ENCODE data around the gene GALNTL6. TPM values are rescaled to one million over a fixed set of nuclear protein-coding genes. Genes with fewer than 3 reads are reported as not detected.

The GALNTL6 gene
- total and polyA plus RNA-seq, 4 donors, result 0.08 to 0.09 (median 0.09) TPM; not detected in 1

DNA sequence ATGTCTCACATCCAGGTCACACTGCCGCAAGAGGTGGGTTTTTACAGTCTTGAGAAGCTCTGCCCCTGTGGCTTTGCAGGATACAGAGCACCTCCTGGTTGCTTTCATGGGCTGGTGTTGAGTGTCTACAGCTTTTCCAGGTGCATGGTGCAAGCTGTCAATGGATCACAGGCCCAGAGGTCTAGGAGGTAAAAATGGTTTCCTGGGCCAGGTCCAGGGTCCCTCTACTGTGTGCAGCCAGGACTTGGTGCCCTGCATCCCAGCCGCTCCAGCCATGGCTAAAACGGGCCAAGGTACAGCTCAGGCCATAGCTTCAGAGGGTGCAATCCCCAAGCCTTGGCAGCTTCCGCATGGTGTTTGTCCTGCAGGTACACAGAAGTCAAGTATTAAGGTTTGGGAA, 921.4 kb downstream of the GALNTL6 start:
- TF ChIP-seq, protein P1, sequence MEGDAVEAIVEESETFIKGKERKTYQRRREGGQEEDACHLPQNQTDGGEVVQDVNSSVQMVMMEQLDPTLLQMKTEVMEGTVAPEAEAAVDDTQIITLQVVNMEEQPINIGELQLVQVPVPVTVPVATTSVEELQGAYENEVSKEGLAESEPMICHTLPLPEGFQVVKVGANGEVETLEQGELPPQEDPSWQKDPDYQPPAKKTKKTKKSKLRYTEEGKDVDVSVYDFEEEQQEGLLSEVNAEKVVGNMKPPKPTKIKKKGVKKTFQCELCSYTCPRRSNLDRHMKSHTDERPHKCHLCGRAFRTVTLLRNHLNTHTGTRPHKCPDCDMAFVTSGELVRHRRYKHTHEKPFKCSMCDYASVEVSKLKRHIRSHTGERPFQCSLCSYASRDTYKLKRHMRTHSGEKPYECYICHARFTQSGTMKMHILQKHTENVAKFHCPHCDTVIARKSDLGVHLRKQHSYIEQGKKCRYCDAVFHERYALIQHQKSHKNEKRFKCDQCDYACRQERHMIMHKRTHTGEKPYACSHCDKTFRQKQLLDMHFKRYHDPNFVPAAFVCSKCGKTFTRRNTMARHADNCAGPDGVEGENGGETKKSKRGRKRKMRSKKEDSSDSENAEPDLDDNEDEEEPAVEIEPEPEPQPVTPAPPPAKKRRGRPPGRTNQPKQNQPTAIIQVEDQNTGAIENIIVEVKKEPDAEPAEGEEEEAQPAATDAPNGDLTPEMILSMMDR (IDR thresholded peaks at IDR 0.05; ENCODE audit: control extremely low read depth, extremely low read depth), result no peak
- H3K4me1 ChIP-seq (ENCODE audit: control insufficient read depth in 5 of 5, insufficient read depth in 5 of 5, low read length in 5 of 5), result no peaks in the 10 kb centered on the region
- H3K36me3 ChIP-seq (ENCODE audit: control insufficient read depth in 4 of 4, insufficient read depth in 4 of 4, low read length in 4 of 4), result no peaks in the 10 kb centered on the region
- peaks cover 0 to 12% (median 7%) of the 10 kb centered on the region in 4 donors for H3K9me3 ChIP-seq (ENCODE audit: control insufficient read depth in 4 of 4, insufficient read depth in 3 of 4, low read length in 3 of 4)
- H3K27me3 ChIP-seq (ENCODE audit: control insufficient read depth in 3 of 3, insufficient read depth in 3 of 3, low read length in 2 of 3), result no peaks in the 10 kb centered on the region
- H3K9ac ChIP-seq (ENCODE audit: insufficient read depth in 1 of 2, low read length in 2 of 2), result no peak overlapping the region
- ATAC-seq (ENCODE audit: insufficient read depth, low FRiP score), result no peak
- DNase-seq, result no peak
- WGBS, 2 donors, result 82 to 89% methylated on average over 4 of the region's 4 CpGs
- no peak overlapping the region for H3K27ac ChIP-seq (ENCODE audit: low read depth in 1 of 2, low read length in 1 of 2)
- H3K4me3 ChIP-seq, result no peak overlapping the region

DNA sequence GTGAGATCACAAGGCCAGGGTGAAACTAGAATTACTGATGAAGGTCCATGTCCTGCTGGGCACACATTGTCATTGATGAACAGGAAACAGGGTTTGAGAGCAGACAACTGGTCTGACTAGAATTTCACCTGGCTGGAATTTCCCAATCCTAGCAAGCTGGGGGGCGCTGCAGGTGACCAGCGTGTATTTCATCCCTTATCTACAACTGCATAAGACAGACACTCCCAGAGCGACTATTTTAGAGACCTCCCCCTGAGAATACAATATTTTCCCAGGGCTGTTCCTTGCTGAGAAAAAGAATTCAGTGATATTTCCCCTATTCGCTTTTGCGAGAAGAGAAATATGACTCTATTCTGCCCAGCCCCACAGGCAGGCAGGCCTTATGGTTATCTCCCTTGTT, 922.8 kb downstream of the GALNTL6 start:
- TF ChIP-seq, protein P1 (IDR thresholded peaks at IDR 0.05; ENCODE audit: control extremely low read depth, extremely low read depth), result no peak
- 84 to 86% methylated on average over 5 of the region's 5 CpGs for WGBS, 2 donors
- ATAC-seq (ENCODE audit: insufficient read depth, low FRiP score) (no peak), DNase-seq (no peak)
- no peaks in the 10 kb centered on the region for H3K4me1 ChIP-seq (ENCODE audit: control insufficient read depth in 5 of 5, insufficient read depth in 5 of 5, low read length in 5 of 5)
- peaks cover 0 to 12% (median 7%) of the 10 kb centered on the region in 4 donors for H3K9me3 ChIP-seq (ENCODE audit: control insufficient read depth in 4 of 4, insufficient read depth in 3 of 4, low read length in 3 of 4)
- no peak overlapping the region for H3K4me3 ChIP-seq
- H3K36me3 ChIP-seq (ENCODE audit: control insufficient read depth in 4 of 4, insufficient read depth in 4 of 4, low read length in 4 of 4), result no peaks in the 10 kb centered on the region
- no peaks in the 10 kb centered on the region for H3K27me3 ChIP-seq (ENCODE audit: control insufficient read depth in 3 of 3, insufficient read depth in 3 of 3, low read length in 2 of 3)
- H3K27ac ChIP-seq (ENCODE audit: low read depth in 1 of 2, low read length in 1 of 2), result no peak overlapping the region
- H3K9ac ChIP-seq (ENCODE audit: insufficient read depth in 1 of 2, low read length in 2 of 2), result no peak overlapping the region

DNA sequence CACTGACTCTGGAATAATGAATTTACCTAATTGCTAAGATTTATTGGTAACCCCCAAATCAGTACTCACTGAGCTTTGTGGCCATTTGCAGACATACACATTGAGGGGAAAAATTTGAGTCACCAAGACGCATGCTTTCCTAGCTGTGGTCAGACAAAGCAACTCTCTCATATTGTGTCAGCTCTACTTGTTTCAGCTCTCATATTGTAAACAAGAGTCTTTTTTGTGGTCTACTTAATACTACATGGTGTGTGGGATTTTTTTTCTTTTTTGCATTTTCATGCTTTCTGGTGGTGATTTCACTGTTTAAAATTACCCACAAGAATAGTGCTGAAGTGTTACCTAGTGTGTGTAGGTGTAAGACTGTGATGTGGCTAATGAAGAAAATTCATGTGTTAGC, 927.2 kb downstream of the GALNTL6 start:
- Histone ChIP-seq H3K4me1 (ENCODE audit: control insufficient read depth in 5 of 5, insufficient read depth in 5 of 5, low read length in 5 of 5) (no peaks in the 10 kb centered on the region), H3K4me3 (no peak overlapping the region), H3K27me3 (ENCODE audit: control insufficient read depth in 3 of 3, insufficient read depth in 3 of 3, low read length in 2 of 3) (no peaks in the 10 kb centered on the region), H3K36me3 (ENCODE audit: control insufficient read depth in 4 of 4, insufficient read depth in 4 of 4, low read length in 4 of 4) (no peaks in the 10 kb centered on the region), H3K9ac (ENCODE audit: insufficient read depth in 1 of 2, low read length in 2 of 2) (no peak overlapping the region), H3K27ac (ENCODE audit: low read depth in 1 of 2, low read length in 1 of 2) (no peak overlapping the region), H3K9me3 (ENCODE audit: control insufficient read depth in 4 of 4, insufficient read depth in 3 of 4, low read length in 3 of 4) (peaks cover 0 to 8% (median 2%) of the 10 kb centered on the region in 4 donors)
- DNase-seq, result no peak
- TF ChIP-seq, protein P1 (IDR thresholded peaks at IDR 0.05; ENCODE audit: control extremely low read depth, extremely low read depth), result no peak
- WGBS, 2 donors, result 92 to 93% methylated on average over 1 of the region's 1 CpG
- no peak for ATAC-seq (ENCODE audit: insufficient read depth, low FRiP score)

DNA sequence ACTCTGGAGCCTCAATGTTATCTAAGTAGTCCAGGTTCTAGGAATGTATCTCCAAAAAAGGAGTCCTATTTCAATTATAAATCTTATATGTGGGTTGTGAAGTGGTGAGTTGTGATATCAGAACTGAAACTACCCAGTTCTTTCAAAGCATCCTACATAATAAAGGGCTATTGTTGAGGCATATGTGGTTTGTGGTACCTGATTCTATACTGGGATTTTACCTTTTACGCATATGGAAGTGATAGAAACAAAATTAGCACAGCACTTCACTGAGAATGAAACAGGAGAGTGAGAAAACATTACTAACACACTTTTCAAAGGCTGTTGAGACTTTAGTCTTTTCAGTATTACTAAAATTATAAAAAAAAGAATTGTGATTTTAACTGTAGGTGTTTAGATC, 937.7 kb downstream of the GALNTL6 start:
- no peak for DNase-seq

More for the DNA sequence above, 937.7 kb downstream of the GALNTL6 start:
- ATAC-seq (ENCODE audit: insufficient read depth, low FRiP score), result no peak
- H3K27ac ChIP-seq (ENCODE audit: low read depth in 1 of 2, low read length in 1 of 2), result no peak overlapping the region
- no peaks in the 10 kb centered on the region for H3K9me3 ChIP-seq (ENCODE audit: control insufficient read depth in 4 of 4, insufficient read depth in 3 of 4, low read length in 3 of 4)
- no peak overlapping the region for H3K4me3 ChIP-seq
- TF ChIP-seq, protein P1 (IDR thresholded peaks at IDR 0.05; ENCODE audit: control extremely low read depth, extremely low read depth), result no peak
- no peaks in the 10 kb centered on the region for H3K36me3 ChIP-seq (ENCODE audit: control insufficient read depth in 4 of 4, insufficient read depth in 4 of 4, low read length in 4 of 4)
- 81 to 98% methylated on average over 1 of the region's 1 CpG for WGBS, 2 donors
- no peak overlapping the region for H3K9ac ChIP-seq (ENCODE audit: insufficient read depth in 1 of 2, low read length in 2 of 2)
- H3K4me1 ChIP-seq (ENCODE audit: control insufficient read depth in 5 of 5, insufficient read depth in 5 of 5, low read length in 5 of 5), result no peaks in the 10 kb centered on the region
- H3K27me3 ChIP-seq (ENCODE audit: control insufficient read depth in 3 of 3, insufficient read depth in 3 of 3, low read length in 2 of 3), result no peaks in the 10 kb centered on the region
